IPS-18c (cell line): ENCODE data around the gene PCLO.
"Not testable (repeated sequence)": the region's sequence is repeated elsewhere in the genome, so short reads cannot be mapped to it uniquely, and the experiment has no call there.

Experiments used
- H3K4me3 ChIP-seq: 2 replicates; pipeline ENCODE4 v1.7.0; 2013; ENCODE audit warnings: low read depth, mild to moderate bottlenecking, low read length, moderate library complexity; ENCODE audit not compliant: insufficient read depth
- H3K9me3 ChIP-seq: one replicate; pipeline ENCODE4 v1.6.1; 2013; ENCODE audit warnings: mild to moderate bottlenecking, low read length, moderate library complexity; ENCODE audit not compliant: control insufficient read depth, insufficient read depth

Gene PCLO

DNA sequence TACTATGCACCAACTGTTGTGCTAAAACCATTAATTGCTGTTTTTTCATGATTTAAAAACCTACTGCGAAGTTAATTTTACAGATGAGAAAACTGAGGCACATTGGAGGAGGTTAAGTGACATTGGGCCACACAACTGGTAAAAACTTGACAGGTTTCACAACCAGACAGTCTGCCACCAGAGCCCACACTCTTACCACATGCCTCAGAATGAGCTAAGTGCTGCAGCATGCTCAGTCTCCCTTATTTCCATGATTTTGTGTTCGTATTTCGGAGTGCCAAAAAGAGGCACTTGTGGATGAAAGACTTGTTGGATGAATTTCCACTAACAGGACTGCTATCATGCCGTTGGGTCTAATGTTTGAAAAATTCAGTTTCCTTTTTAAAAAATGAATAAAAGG lies 77.4 kb downstream of the PCLO start:
- no peaks in the 10 kb centered on the region for H3K9me3 ChIP-seq
- H3K4me3 ChIP-seq = no peak overlapping the region

DNA sequence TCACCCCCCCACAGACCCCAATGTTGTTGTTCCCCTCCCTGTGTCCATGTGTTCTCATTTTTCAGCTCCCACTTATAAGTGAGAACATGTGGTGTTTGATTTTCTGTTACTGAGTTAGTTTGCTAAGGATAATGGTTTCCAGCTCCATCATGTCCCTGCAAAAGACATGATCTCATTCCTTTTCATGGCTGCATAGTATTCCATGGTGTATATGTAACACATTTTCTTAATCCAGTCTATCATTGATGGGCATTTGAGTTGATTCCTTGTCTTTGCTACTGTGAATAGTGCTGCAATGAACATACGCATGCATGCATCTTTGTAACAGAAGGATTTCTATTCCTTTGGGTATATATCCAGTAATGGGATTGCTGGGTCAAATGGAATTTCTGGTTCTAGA lies 82.8 kb downstream of the PCLO start:
- not testable (repeated sequence) for H3K4me3 ChIP-seq, H3K9me3 ChIP-seq

DNA sequence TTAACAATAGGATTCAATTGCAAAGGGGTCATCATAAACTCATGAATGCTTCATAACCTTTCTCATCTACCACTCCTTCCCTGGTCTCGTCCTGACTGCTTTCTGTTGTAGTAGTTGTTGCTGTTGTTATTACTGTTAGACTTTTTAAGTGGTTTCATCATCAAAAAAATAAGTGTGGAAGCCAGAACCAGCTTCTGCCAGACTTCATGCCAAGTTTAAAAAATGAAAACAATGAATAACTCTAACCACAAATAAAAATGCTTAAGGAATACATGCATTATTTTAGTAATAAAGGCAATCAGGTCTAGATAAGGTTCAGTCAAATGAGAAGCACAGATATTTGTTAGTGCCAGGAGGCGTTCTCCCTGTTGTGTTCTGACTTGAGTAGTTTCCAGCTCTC lies 85.4 kb downstream of the PCLO start:
- H3K9me3 ChIP-seq = no peaks in the 10 kb centered on the region
- H3K4me3 ChIP-seq = no peak overlapping the region

DNA sequence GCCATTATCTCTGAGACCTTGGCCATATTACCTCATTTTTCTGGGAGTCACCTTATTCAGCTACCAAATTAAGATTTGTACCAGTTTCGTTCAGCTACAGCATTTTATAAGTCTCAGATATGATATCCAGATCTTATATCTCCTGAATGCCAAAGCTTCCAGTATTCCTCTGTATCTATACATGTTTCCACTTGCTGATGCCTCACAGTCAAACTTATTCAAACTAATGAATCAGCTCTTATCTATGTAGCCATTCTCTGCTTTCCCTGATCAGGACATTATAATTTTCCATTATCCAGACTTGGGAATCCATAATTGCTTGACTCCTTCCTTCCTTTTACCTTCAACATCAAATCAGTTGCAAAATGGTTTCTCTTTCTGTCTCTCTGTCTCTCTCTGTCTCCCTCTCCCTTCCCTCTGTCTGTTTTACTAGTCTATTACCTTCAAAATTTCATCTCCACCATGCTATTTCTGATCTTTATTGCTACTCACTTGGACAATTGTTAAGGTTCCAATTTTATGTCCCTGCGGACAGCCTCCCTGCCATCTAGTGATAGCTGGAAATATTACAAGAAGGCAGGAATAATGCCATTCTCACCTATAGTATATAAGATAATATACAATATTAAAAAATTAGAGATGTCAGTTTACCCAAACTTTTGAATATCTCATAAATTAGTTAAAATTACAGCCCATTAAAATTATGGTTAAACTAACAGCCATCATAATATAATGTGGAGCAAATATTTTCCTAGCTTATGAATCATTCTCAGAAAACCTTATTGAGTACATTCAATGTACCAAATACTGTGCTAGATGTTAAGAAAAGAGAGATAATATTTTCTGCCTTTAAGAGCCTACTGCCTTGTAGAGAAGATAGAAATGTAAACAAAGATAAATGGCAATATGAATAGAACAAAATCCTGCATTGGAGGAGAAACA lies 89.8 kb downstream of the PCLO start:
- H3K9me3 ChIP-seq = no peaks in the 10 kb centered on the region

DNA sequence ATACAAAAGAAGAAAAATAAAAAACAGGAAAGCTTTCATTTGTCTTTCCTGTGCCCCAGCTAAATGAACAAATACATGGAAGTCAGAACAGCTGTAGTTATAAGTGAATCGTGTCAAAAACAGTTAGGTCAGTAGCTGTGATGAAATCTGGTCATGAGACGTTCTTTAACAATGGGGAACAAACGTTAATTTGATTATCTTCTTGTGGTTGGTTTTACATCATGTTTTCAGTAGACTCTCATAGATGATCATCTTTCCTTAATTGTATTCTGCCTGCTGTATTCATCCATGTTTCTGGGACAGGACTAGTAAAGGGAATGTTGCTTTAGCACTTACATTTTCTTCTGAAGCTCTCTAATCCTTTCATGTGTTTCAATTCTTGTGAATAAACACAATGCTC lies 97.0 kb downstream of the PCLO start:
- H3K4me3 ChIP-seq = no peak overlapping the region
- no peaks in the 10 kb centered on the region for H3K9me3 ChIP-seq

More for the DNA sequence above, 89.8 kb downstream of the PCLO start:
- no peak overlapping the region for H3K4me3 ChIP-seq

DNA sequence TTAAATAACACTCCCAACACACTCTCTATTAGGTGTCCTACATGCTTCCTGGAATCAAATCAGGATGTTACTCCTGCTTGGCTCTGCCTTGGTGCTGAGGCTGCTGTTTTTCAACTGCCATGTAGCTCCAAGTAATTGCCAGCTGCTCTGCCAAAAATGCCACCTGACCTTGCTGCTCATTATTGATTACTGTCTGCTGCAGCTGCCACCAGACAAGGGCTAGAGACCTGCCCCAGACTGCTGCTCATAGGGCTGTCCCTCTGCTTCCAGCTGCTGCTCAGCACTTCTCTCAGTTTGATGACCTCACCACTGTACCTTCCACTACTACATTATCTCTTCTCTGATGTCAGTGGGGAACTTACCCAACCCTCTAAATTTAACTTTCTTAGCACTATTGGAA lies 102.5 kb downstream of the PCLO start:
- H3K9me3 ChIP-seq = no peaks in the 10 kb centered on the region
- H3K4me3 ChIP-seq = no peak overlapping the region

DNA sequence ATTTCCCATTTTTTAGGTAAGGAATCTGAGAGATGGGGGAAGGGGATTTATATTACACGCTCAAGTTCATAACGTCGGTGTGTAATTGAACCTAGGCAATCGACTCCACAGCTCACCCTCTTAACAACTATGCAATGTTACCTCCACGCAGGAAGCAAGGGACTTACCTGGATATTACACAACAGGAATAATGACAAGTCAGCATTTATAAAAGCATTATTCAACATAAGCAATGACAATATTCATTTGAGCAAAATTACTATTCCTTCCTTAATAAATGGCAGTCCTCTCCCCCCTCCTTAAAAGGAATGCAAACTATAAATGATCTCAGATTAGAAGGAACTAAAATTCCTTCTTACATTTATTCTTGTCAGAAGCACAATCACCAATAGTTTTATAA lies 104.0 kb downstream of the PCLO start:
- no peak overlapping the region for H3K4me3 ChIP-seq
- H3K9me3 ChIP-seq = no peaks in the 10 kb centered on the region

DNA sequence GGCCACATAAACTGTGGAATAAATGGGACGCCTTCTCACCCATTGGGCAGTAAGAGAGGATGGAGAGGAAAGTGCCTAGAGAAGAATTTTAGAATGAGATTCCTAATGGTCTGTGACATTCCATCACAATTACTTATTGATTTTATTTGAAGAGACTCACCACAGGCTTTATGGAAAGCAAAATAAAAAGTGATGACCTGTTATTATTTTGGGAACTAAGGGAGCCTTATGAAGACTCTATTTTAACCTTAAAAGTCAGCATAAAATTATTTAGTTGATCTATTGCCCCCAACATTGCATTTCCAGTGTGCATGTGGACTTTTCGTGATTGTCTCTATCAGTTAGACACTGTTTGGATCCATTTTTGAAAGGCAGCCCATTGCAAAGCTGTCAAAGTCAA lies 107.5 kb downstream of the PCLO start:
- H3K9me3 ChIP-seq = no peaks in the 10 kb centered on the region
- no peak overlapping the region for H3K4me3 ChIP-seq

DNA sequence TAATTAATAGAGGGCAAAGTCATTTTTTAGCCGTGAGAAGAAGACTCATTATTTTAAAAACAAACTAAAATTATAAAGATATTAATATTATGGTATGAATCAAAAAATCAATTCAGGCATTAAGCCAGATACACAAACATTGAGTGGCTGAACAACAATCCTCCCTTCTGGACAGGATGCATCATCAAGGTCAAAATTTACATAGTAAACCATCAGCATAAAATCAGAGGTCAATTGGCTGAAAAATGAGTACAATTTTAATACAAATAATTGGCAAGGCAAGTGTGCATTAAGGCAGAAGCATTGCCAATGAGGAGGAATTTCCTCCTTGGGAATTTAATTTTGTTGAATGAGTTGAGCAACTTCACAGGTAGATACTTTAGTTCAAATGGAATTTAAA lies 108.2 kb downstream of the PCLO start:
- H3K4me3 ChIP-seq = no peak overlapping the region

DNA sequence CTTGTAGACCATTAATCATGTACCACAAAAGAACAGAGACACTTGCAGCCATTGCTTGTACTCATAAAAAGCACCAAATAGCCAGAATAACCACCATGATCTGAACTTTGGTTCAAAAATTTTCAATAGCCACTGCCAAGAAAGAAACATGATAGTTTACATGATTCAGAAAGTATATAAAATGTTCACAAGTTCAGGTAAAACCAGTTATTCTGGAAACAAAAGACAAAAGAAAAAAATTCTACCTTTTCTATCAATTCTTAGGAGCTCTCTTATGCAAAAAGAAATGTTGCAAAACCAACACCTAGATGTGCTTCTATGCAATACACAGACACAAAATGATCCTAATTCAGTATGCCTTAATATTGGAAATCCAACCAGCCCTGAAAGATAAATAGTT lies 108.7 kb downstream of the PCLO start:
- no peak overlapping the region for H3K4me3 ChIP-seq

More for the DNA sequence above, 108.2 kb downstream of the PCLO start:
- H3K9me3 ChIP-seq = no peaks in the 10 kb centered on the region

DNA sequence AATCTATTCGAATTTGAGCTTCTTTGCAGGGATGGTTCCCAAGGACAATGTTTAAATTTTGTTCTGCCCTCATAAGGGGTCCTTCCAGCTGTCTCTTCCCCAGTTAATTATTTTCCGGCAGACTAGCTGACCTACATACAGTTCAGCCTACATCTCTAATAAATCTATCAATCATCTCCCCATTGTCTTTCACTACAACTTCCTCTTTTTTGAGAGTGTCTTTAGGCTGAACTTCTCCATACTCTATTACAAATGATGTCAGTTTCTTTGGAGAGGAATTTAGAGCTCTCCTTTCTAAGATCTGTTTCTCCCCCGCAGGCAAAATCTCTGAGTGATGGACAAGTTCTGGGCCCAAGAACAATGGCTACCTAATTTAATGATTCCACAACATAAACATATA lies 122.2 kb downstream of the PCLO start:
- Histone ChIP-seq H3K4me3 (no peak overlapping the region), H3K9me3 (no peaks in the 10 kb centered on the region)

More for the DNA sequence above, 108.7 kb downstream of the PCLO start:
- H3K9me3 ChIP-seq = no peaks in the 10 kb centered on the region

DNA sequence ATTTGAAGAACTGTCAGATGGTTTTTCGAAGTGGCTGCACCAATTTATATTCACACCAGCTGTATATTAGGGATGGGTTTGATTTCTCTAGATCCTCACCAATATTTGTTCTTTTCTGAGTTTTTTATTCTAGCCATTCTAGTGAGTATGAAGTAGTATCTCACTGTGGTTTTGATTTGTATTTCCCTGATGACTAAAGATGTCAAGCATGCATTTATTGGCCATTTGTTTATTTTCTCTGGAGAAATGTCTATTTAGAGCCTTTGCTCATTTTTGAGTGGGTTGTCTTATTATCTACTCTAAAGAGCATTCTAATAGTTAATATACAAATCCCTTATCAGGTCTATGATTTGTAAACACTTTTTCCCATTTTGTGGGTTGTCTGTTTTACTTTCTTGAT lies 123.9 kb downstream of the PCLO start:
- no peaks in the 10 kb centered on the region for H3K9me3 ChIP-seq
- no peak overlapping the region for H3K4me3 ChIP-seq

DNA sequence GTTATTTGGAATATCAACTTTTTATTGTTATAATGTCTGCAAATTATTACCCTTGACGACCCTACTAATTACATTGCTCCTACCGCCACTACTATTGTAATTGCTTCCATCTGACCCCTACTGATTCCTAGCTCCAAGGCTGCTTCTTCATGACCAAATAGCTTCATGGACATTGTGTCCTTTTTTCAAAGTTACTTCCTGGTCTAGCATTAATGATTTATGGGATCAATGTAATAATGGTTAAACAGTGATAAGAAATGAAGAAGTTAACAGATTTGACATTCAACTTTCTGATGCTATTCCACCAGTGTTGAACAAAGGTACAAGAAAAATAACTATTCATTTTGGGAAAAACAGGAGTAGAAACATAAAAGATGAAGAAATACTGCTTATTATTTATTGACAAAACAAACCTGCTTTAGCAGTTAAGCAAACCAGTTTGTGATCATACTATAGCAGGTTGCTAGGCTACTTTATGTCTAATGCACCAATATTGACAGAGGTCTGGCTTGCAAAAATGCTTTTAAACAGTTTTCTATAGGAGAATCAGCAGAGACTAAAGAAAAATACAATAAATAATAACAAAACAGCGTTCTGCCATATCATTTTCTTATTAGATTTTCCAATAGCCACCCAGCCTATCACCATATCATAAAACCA lies 125.8 kb downstream of the PCLO start:
- Histone ChIP-seq H3K9me3 (no peaks in the 10 kb centered on the region), H3K4me3 (no peak overlapping the region)

DNA sequence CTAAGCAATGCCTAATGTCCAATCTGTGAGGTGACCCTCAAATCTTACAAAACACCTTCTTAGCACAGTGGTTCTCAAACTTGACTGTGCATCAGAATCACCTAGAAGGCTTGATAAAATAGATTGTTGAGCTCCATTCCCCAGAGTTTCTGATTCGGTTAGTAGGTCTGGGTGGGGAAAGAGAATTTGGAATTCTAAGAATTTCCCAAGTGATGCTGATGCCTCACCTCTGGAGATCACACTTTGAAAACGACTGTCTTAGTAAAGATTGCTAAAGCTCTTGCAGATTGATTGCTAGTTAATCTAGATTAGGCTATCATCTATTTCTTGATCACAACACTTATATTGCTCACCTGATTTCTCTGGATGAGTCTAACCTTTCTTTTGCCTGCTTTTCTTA lies 126.6 kb downstream of the PCLO start:
- Histone ChIP-seq H3K4me3 (no peak overlapping the region), H3K9me3 (no peaks in the 10 kb centered on the region)

DNA sequence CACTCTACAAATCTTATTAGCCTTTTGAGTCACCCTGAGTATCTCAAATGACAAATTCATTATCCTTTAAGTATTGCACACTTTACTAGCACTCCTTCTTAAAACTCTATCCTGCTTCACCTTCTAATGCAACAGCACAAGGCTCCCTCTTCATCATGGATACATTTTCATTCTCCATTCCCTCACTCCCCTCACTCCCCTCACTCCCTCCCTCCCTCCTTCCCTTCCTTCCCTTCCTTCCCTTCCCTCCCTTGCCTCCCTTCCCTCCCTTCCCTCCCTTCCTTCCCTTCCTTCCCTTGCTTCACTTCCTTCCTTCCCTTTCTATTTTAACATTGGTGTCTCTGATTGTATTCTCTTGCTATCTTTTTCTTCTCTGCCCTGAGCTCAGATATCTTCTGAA lies 130.5 kb downstream of the PCLO start:
- H3K4me3 ChIP-seq = no peak overlapping the region
- no peaks in the 10 kb centered on the region for H3K9me3 ChIP-seq

DNA sequence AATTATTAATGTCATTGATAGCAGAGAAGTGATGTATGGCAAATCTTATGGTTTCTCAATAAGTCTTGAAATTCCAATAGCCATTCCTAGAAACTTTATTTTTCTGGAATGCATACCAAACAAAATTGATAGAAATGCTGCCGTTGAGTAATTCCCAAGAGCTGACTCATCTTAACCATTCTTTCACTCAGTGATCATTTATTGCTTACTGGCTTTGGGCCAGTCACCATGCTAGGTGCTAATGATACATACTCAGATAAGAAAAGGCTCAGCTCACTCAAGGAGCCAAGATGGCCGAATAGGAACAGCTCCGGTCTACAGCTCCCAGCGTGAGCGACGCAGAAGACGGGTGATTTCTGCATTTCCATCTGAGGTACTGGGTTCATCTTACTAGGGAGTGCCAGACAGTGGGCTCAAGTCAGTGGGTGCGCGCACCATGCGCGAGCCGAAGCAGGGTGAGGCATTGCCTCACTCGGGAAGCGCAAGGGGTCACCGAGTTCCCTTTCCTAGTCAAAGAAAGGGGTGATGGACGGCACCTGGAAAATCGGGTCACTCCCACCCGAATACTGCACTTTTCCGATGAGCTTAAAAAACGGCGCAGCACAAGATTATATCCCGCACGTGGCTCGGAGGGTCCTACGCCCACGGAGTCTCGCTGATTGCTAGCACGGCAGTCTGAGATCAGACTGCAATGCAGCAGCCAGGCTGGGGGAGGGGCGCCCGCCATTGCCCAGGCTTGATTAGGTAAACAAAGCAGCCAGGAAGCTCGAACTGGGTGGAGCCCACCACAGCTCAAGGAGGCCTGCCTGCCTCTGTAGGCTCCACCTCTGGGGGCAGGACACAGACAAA lies 138.6 kb downstream of the PCLO start:
- H3K4me3 ChIP-seq, H3K9me3 ChIP-seq: not testable (repeated sequence)

DNA sequence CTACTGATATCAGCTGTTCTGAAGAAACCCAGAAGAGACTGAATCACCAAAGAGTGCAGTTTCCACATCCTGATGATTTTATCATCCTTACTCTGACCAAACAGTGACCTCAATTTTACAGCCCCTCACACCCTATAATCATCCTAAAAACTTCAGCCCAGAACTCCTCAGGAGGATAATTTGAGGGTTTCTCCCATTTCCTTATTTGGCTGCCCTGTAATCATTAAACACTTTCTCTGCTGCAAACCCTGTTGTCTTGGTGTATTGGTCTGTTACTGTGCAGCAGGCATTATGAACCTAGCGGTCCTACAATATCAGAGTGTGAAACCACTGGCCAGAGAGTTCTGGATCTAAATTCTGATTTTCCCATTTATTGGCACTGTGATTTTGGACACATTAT lies 141.7 kb downstream of the PCLO start:
- Histone ChIP-seq H3K9me3 (no peaks in the 10 kb centered on the region), H3K4me3 (no peak overlapping the region)

DNA sequence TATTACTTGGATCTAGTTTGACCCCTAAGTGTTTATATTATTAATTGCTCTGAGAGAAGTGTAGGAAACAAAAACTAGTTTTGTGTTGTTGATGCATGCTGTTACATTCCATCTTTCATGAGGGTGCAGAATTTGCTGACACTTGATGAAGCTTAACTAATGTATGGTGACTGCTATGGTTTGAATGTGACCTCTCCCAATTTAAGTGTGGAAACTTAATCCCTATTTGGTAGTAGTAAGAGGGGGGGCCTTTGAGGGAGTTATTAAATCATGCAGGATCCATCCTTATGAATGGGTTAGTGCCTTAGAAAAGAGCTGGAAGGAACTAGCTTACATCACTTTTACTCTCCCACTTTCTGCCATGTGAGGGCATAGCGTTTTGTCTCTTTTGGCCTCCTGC lies 142.5 kb downstream of the PCLO start:
- no peaks in the 10 kb centered on the region for H3K9me3 ChIP-seq

More for the DNA sequence above, 142.5 kb downstream of the PCLO start:
- no peak overlapping the region for H3K4me3 ChIP-seq
